Stimulated activated CD4-positive, alpha-beta T cell treated with anti-CD3 and anti-CD28 coated beads, TNF-alpha, amount 100 ng/mL, for 24 hours (primary cell): ENCODE results near the gene DNER.
A peak's percentile ranks its signal among the peaks of the same experiment; 100 is the strongest.
"Not testable (repeated sequence)": the region's sequence is repeated elsewhere in the genome, so short reads cannot be mapped to it uniquely, and the experiment has no call there.

Source experiments
- DNase-seq, 3 experiments: peaks; one replicate each; pipeline ENCODE4 v3.0.0-alpha.2; 2020; ENCODE audit warnings: low read depth in 3 of 3

Gene DNER

GRCh38 chr2:229622495-229623355 is 91.6 kb downstream of the DNER start:
- DNase-seq = no peak

- no peak for DNase-seq
These were observed 93.6 kb downstream of the DNER start for GRCh38 chr2:229620759-229621158.

DNA sequence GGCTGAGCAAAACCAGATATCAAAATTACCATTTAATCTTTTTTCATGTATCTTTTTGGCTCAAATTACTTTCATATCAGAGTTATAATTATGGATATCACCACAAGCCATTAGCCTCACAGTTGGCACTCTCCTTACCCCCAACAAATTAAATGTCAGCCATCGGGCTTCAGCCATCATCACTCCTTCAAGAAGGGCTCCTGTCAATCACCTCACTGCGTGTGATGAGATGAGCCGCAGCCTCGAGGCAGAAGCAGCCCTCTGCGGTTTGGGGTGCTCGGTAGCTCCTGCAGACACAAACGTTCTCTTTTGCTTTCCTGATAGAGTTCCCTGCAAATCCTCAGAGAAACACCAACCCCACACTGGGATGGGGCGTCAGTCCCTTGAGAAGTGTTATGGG is 94.1 kb downstream of the DNER start:
- DNase-seq = no peak

- DNase-seq = no peak
These were observed 97.9 kb downstream of the DNER start for GRCh38 chr2:229616433-229616832.

DNA sequence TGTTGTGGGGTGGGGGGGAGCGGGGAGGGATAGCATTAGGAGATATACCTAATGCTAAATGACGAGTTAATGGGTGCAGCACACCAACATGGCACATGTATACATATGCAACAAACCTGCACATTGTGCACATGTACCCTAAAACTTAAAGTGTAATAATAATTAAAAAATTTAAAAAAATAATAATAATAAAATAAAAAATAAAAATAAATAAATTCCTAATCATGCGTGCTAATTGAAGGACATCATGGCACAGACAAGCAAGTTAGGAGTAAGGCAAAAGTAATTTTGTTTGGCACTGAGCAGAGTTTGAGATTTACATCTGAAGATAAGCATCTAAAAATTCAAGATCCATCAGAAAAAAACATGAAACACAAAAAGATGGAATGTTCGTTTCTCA is 100.3 kb downstream of the DNER start:
- not testable (repeated sequence) for DNase-seq

GRCh38 chr2:229612384-229612971 is 101.9 kb downstream of the DNER start:
- DNase-seq = no peak

- no peak for DNase-seq
These were observed 103.0 kb downstream of the DNER start for GRCh38 chr2:229611360-229611759.

GRCh38 chr2:229610872-229611271 is 103.5 kb downstream of the DNER start:
- no peak for DNase-seq

GRCh38 chr2:229610333-229610732 is 104.0 kb downstream of the DNER start:
- no peak for DNase-seq

- no peak for DNase-seq
These were observed 112.4 kb downstream of the DNER start for GRCh38 chr2:229601936-229602335.

- DNase-seq = no peak
These were observed 113.0 kb downstream of the DNER start for GRCh38 chr2:229601396-229601795.

DNA sequence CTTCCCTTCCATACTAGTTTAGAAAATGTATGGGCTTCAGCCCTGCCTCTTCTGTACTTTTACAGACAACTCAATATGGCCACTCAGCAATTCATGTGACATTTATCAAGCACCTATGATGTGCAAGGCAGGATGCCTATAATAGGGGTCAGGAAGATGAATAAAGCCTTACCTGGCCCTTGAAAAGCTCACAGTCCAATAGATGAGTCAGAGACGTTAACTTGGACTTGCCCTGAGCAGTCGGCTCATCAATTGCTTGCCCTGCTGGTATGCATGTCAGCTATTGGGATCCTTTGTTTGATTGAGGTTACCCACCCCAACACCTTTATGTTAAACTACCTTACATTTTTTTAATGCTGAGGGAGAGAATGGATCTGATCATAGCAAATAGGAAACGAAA is 116.1 kb downstream of the DNER start:
- DNase-seq = no peak

DNA sequence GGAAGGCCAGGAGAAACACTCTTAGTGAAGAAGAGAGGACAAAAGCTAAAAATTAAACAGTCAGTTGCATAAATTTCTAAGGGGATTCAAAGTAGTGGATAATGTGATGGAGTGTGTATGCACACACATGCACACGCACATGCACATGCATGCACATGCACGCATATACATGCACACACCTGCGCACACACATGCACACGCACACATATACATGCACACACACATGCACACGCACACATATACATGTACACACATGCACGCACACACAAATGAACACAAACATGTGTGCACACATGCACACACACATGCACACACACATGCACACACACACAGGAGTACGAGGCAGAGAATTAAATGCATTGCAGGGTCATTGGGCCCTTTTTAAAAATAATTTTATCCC is 117.6 kb downstream of the DNER start:
- no peak for DNase-seq

GRCh38 chr2:229591611-229592010 is 122.7 kb downstream of the DNER start:
- no peak for DNase-seq

- DNase-seq = peak in 1 of 3 experiments; percentile 14
These were observed 127.3 kb downstream of the DNER start for GRCh38 chr2:229586746-229587705.

- no peak for DNase-seq
These were observed 128.3 kb downstream of the DNER start for GRCh38 chr2:229586012-229586411.

- no peak for DNase-seq
These were observed 132.2 kb downstream of the DNER start for GRCh38 chr2:229582151-229582550.

DNA sequence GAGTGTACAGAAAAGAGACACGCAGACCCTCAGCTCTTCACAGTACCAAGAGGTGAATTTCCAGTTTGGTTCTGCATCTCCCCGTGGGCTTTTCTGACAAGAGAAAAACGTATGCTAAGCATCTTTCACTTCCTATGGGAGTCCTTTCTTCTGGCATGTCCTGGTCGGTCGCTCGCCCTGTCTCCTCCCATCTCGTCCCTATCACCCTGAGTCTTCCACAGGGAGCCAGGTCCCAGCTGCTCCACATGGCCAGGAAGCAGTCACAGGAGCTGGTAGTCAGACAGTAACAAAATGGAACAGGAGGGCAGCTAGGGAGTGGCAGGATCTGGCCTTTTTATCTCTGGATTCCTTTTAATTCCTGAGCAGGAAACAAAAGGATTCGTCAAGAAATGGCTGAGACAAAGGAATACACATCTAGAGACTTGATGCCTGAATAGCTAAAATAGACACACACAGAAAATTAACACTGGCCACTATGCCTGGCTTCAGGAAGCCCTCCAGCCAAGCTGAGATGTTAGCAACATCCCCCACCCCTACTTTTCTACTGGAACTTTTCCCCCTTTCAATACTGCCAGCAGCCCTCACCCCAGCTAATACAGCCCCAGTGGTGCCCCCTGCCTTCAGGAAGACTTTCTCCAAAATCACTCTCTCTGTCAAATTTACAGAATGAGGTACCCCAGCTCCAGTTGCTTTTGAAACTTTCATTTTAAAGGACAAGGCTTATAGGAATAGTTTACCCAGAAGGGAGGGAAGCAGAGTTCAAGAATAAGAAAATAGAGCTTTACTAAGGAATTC is 136.1 kb downstream of the DNER start:
- DNase-seq = no peak

DNA sequence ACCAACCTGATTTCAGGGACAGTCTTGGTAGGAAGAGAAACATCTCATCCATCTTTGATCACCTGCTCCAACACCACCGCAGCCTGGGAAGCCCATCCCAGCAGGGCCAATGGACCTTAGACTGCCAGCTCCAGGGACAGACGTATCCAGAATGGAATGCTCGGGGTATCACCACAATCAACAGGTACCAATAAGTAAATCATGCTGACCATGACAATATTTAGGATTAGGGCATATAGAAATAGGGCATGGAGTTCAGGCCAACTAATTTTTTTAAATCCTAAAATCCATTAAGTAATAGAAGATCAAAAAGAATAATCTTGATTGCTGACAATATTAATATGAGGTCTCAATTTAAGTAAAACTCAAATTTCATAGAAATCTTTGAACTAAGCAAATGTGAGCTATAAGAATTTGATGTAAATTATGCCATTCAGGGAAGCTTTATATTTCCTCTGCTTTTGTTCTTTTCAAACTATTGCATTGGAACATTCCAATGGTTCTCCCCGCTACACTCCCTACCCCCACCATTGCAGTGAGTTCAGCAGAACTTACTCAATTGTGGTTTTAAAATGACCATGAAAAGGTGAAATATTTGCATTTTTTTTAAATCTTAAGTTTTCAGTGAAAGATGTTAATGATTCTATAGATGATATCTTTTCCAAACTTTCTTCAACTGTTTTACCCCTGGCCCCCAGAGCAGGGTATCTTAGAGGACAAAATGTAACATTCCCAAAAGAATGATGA is 138.6 kb downstream of the DNER start:
- DNase-seq = no peak

DNA sequence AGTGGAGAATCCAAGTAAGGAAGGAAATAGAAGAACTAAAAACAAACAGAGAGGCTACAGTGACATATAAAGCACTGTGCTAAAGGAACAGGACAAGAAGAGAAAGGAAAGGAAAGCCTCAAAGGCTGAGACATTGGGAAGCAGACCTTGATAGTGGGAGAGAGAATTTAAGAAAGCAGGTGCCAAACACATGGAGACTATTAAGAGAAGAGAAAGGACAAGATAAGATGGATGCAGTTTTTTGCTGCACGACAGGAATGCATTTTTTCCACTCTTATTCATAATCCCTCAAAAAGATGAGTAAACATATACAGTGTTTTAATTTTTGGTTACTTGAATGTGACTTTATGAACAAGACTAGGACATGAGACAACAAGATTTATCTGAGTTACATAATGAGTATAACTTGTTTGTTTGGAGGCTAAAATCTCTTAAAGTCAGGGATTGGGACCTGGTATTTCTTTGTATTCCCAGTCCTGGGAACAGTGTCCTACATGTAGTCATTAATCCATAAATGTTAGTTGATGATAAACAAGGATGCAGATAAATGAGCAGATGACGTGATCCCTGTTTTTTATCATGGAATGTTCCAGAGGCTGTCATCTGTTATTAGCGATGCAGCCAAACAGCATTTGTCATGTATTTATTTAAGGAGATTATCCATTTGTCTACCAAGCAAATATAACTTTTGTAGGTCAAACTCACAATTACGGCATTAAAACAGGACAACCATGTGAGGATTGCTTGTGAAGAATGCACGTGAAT is 141.7 kb downstream of the DNER start:
- no peak for DNase-seq
